Endothelial cell of hepatic sinusoid (primary cell): ENCODE measurements around the gene BPHL.

Source experiments
- in situ Hi-C: cut with HindIII; loops from 2 replicates; pipeline ENCODE4 v1.10.0; 2017; ENCODE audit warnings: low sequenced_read_pairs

Gene BPHL

DNA sequence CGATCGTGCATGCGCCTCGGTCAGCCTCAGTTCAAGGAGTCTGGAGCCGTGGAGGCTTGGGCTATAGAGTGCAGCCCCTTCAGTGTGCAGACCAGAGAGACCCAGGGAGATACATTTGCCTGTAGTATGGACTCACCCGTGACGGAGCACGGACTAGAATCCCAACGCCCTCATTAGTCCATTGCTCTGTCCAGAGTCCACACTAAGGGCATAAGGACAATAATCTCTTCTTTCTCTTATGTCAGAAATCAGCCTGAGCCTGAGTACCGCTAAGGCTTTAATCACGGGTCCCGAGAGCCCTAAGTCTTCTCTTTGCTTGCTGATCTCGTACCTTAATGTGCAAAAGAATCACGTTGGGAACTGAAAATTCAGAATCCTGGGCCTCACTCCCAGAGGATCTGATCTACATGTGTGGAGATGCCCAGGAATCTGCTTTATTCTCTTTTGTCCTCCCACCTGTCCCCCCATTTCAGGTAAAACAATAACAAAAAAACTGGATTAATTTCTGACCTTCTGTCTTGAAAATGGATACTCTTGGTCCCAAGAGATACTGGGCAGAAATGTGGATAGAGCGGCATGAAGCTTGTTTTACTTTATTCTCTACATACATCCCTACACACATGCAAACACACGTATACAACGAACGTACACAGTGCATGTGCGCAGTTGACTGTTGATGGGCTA, 671 bp downstream of the BPHL start:
- in situ Hi-C loops = no loop called here

DNA sequence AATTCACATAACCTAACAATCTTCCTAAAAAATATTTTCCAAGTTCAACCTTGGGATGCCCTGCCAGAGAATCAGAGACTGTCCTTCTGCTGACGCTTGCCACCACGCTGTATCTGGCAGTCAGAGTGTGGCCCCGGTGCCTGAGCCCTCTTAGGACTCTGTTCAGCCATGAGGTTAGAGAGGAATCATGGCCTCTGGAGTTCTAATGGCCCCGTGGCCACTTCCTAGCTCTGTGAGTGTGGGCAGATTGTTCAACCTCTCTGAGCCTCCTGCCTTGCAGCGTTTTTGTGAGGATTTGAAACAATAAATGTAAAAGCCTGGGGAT, 2.2 kb downstream of the BPHL start:
- in situ Hi-C loops = no loop called here

DNA sequence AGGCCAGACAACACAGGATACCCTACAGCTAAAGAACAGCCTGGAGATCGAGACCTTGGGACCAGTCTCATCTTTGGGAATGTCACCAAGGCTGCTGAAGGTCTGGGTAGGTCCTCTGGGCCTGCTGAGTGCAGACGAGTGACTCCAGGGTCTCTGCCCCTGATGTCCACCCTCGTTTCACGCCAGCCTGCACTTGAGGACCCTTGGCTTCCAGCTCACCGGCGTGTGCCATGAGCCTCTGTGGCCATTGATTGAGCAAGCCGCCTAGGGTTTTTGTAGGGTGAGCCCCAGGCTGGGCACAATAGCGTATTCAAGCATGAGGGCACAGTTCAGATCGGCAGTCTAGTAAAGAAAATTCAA, 4.3 kb downstream of the BPHL start:
- in situ Hi-C loops = no loop called here

DNA sequence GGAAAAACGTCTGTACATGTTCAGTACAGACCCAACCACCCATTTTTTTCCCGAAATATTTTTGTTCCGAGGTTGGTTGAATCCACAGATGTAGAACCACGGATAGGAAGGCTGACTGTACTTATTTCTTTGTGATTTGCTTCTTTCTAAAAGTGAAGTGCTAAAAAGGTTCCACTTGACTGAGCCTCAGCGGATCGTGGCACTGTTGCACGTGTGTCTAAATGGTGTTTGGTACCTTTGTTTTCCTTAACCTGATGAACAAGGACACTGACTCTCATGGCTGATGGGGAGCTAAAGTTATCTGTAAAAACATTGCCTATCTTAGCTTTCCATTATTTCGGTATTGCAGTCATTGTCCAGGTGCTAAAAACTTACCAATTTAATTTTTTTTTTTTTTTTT, 6.2 kb downstream of the BPHL start:
- in situ Hi-C loops = no loop called here

DNA sequence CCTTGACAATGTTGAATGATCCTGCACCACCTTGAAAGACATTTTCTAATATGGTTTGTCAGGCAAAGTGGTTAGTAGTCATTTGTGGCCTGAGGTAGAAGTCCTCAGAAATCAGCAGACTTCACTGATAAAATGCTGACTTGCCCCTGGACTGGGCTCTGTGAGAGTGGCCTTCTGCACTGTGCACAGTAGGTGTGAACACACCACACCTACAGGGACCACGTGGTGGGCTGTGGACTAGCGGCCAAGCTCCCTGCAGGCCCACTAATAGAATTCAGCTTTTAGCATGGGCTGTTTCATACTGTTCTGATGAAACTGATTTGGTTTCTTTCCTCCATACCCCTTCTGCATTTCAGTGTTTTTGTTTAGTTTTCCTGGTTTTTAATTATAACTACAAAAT, 7.3 kb downstream of the BPHL start:
- in situ Hi-C loops = no loop called here

DNA sequence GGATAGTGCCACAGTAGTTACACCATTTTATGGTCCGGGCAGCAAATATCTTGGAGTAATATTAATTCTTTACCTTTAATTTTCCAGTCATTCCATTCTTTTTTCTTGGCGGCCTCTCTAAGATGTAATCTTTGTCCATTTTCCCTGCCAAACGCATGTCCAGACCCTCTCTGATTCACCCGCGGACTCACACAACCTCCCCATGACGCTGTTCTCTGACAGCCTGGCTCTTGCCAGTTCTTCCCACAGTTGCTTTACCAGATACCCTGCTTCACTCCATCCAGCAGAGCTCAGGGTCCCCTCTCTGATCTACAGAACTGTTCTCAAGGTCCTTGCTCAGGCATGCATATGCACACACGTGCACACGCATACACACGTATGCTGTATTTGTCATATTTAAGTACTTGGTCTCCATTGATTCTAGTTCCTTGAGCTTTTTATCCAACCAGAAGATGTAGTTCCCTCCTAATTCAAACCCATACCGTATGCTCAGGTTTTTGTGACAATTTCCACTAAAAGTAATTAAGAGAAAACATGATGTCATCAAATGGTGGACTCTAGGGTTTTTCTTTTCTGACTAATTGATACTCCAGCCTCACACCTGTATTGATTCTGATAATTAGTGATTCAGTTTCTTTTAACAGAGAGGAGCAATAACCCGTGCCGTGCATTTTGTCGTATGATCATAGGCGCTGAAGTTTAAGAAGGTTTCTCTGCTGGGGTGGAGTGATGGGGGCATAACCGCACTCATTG, 10.0 kb downstream of the BPHL start:
- in situ Hi-C loops = no loop called here

DNA sequence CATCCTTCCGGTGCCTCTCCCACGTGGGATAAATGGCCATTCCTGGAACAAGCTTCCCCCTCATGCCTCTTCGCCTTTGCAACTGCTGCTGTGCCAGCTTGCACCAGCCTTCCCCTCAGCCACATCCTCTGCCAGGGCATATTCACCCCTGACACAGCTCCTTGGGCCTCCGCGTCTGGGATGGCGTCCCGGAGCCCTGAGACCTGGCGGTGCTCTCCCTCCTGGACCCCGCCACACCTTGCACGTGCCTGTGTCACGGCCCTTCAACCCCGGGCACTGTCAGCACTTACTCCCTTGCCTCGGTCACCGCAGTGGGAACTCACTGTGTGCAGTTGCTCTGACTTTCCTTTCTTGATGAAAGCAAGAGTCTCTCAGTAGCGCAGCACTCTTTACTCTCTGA, 13.2 kb downstream of the BPHL start:
- in situ Hi-C loops = no loop called here

DNA sequence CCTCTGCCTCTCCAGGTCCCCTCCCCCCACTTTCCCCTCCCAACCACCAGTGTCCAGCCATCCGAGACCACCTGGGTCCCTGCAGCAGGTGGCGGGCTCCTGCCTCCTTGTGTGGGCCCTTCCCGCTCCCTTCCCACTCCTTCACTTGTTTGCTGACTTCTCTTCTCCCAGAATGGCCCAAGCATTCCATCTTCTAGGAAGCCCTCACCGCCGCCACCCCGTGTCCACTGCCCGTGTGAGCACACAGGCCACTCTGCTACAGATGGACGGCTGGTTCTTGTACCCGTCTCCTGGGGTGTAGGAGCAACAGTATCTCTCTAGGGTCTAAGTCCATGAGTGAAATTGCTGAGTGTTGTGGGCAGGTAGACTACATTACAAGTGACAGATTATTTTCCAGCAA, 15.0 kb downstream of the BPHL start:
- in situ Hi-C loops = no loop called here

DNA sequence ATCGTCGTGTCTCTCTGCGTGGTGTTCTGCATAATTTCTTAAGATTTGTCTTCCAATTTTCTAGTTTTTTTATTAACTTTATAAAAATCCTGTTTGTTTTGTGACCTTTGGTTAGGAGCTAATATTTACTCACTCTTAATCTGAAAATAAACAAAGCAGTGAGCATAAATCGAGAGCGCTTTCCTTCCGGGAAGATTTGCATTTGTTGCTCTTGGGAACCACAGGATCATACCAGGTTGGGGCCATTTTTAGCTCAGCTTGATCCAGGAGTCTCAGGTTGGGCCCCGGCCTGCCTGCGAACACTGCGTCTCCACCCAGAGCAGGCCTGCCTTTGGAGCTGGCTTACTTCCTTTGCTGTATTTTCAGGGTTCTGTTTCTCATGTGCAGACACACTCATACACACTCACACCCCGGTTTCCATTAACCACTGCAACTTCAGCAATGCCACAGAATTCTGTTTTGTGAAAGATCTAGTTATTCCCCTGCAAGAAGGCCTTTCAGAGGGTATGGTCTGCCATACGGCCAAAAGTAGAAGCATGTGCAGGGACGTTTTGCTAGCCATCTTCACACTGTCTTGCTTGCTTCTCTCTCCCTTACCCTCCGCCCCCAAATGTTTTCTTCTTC, 17.3 kb downstream of the BPHL start:
- in situ Hi-C loops = loop anchor here (5.0 kb wide), 1 partner anchor 92 kb away; the partner anchor contains the start of gene TUBB2B

DNA sequence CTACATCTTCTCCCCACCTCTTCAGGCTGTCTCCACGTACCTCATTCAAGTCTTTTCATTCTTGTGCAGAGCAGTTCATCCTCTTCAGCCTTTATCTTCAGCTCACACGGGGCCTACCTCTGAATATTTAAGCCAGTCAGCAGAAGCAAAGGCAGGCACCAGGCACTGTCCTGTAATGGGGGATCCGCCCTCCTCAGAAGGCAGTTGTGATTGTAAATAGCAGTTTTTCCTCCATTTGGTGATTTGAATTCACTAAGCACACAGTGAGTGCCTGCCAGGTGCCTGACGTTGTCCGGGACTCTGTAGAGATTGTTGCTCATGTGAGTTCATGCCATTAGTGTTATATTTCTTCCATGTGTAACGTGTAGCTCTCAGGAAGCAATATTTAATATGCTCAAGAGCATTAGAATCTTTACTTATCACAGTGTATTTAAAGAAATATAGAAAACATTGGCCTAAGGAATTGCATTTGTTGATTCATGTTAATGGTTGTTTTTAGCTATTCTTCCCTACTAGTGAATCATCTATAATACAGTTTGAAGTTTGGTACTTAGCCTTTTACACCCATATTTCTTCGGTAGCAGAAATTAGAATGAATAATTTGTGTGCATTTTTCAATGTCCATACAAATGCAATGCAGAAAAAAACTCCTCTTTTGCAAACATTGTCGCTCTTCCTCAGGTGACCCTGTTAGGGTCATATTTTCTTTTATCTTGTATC, 17.9 kb downstream of the BPHL start:
- in situ Hi-C loops = loop anchor here (5.0 kb wide), 1 partner anchor 91 kb away; the partner anchor contains the start of gene TUBB2B

DNA sequence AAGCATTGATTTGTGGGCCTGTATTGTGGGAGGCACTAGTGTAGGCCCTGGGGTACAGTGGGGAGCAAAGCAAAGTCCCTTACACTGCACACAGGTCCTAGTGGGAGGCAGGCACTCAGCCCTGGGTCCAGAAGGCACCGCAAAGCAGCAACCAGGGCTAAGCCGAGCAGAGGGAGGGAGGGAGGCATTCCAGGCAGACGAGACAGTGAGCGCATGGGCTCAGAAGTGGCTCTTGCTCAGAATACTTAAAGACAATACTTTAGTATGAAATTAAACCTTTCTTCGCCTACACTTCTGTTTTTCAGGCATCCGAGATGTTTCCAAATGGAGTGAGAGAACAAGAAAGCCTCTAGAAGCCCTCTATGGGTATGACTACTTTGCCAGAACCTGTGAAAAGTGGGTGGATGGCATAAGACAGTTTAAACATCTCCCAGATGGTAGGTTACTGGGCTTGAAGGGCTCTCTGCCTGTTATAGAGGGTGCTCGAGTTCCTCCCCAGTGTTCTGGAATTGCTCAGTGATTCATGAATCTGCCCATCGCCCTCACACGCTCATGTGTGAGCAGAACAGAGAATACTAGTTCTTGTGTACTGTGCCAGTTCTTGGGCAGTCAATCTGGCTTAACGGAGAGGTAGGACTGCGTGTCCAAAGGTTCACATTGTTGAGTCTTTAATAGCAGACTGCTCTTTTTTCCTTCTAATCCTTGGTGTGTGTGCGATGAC, 18.7 kb downstream of the BPHL start:
- in situ Hi-C loops = loop anchor here (5.0 kb wide), 1 partner anchor 90 kb away; the partner anchor contains the start of gene TUBB2B

DNA sequence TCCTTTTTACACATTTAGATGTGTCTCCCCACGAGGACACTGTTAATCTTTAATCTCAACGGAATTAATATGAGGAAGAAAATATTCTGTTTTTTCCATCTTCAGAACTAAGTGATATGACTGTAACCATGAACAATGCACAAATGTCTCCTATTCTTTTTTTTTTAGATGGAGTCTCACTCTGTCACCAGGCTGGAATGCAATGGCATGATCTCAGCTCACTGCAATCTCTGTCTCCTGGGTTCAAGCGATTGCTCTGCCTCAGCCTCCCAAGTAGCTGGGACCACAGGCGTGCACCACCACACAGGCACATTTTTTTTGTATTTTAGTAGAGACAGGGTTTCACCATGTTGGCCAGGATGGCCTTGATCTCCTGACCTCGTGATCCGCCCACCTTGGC, 19.4 kb downstream of the BPHL start:
- in situ Hi-C loops = loop anchor here (5.0 kb wide), 1 partner anchor 89 kb away; the partner anchor contains the start of gene TUBB2B

DNA sequence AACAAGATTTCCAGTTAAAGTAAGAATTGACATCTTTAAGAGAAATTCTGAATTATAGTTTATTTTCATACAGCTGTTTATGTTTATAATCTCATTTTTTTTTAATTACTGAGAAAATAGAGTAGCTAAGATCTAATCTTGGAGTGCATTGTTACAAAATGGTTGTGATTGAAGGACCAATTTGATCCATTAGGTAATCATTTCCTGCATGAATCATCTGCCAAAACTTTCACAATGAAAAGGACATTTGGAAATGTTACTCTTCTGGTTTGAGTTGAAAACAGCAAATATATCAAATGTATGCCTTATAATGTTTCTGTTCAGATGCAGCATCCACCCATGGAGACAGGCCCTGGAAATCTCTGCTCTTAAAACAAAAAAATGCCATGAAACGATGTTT, 19.8 kb downstream of the BPHL start:
- in situ Hi-C loops = loop anchor here (5.0 kb wide), 1 partner anchor 89 kb away; the partner anchor contains the start of gene TUBB2B

DNA sequence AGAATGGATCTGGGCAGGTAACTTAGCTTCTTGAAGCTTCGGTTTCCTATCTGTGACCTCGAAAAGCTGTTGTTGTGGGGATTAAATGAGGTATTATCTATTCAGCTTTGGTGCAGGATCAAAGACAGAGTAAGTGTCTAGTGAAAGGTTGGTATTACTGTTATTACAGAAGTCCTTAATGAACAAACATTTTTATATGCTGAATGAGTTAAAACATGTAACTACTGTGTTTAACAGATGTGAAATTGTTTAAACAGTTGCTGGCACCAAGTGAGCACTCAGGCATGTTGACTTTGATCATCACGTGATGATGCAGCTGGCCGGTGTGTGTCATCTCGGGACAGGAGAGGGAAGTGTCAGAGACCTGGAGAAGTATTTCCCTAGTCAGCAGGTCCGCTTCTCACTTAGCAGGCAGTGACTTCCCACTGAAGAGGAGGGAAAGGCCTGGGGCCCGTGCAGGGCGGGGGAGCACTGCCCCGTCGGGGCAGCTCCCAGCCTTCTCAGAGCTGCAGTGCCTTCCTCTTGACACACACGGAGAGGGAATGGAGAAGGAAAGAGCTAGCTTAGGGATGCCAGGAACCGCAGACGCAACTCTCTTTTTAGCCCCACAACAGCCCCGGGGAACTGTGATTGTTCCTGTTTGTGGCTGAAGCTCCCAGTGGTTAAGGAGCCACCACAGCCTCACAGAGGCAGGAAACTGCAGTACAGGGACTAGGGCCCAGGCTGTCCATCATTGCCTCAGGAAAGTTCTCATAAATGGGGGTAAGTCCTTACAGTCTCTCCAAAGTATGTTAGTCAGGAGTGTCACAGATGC, 20.8 kb downstream of the BPHL start:
- in situ Hi-C loops = loop anchor here (5.0 kb wide), 1 partner anchor 88 kb away; the partner anchor contains the start of gene TUBB2B

DNA sequence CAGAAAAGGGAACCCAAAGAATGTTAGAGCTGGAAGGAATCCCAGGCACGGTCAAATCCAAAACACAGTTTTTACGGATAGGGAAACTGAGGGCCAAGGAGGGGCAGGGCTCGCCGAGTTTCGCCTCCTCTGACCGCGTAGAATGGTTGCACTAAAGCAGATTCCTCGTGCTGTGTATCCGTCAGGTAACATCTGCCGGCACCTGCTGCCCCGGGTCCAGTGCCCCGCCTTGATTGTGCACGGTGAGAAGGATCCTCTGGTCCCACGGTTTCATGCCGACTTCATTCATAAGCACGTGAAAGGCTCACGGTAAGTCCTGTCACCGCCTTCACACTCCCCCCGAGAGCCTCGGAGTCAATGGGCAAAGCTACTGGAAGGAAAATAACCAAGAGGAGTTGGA, 21.7 kb downstream of the BPHL start:
- in situ Hi-C loops = no loop called here

DNA sequence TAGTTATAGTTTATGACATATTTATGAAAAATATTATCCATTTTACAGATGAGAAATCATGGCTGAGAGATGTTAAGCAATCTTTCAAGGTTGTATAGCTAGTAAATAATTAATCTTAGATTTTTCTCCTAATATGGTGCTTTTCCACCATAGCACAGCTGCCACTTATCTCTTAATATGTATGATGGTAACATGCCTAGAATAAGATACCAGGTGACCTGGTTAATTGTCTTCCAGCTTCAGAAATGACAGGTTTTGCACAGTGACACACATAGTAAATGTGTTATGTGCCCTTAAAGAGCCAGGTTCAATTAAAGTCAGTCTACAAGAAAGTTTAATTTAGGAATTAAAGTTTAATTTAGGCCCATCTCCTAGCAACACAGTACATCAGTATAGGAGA, 24.0 kb downstream of the BPHL start:
- in situ Hi-C loops = no loop called here

DNA sequence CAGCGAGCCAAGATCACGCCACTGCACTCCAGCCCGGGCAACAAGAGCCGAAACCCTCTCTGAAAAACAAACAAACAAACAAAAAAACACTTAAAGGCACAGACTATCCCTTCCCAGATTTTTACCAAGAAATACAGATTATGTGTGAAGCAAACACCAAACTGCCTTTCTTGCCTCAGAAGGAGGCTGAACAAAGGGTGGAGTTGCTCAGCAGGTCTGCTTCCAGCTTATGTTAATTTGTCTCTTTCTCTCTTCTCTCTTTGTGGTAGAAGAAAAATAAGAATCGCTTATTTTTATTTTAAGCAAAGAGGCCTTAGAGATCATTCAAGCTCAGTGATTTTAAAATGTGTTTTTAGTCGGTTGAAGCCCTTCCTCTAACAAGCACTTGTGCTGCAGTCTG, 24.6 kb downstream of the BPHL start:
- in situ Hi-C loops = no loop called here

DNA sequence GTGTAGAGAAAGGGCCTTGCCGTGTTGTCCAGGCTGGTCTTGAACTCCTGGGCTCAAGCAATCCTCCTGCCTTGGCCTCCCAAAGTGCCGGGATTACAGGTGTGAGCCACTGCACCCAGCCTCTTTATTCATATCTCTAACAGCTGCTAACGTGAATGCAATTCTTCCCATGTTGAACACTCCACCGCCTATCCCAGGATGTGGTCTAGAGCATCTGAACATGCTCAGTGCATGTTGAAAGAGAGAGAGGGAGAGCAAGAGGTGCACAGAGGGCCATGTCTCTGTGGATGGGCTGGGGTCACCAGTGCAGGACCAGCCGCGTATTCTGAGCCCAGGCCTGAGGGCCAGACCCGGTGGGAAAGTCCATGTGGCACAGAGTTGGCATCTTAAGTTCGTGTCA, 26.1 kb downstream of the BPHL start:
- in situ Hi-C loops = no loop called here

DNA sequence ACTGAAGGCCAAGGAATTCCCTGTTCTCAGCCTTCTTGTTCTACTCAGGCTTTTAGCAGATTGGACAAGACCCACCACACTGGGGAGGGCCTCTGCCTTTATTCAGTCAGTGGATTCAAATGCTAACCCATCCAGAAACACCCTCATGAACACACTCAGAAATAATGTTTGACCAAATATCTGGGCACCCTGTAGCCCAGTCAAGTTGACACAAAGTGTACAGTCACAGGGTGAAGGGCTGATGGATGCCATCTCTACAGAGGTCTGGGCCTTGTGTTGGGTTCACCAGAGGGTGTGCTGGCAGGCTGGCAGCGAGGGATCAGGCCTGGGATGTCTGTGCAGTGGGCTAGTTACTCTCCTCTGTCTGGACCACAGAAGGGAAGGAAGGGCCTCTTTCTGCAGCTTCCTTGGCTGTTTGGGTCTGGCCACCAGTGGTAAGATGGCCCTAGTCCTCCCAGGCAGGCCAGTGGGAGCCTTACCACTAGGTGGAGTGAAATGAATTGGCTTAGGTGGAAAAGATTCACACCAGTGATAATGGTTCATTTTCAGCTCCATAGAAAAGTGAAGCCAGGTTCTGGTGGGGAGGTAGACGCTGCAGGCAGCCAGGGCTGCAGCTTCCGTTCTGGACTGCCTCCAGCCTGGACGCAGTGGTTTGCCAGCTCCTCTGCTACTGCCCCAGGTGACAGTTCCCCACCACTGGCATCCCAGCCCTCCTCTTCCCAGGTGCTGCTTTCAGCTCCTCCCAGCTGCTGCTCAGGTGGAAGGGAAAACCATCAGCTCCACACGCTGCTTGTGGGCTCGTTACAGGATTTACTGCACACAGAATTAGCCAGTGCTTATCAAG, 29.6 kb downstream of the BPHL start:
- in situ Hi-C loops = no loop called here
